Heart right ventricle (tissue), 16 donors: ENCODE results near the gene CLTB. TPM values are rescaled to one million over a fixed set of nuclear protein-coding genes. Genes with fewer than 3 reads are reported as not detected.
A peak's percentile ranks its signal among the peaks of the same experiment; 100 is the strongest.

ENCODE experiments used
- ATAC-seq, 8 donors: fragments of 200-7000 bp; cut with Tn5 transposase; one replicate each; pipeline ENCODE4 v1.9.1; 2020; ENCODE audit warnings: mild to moderate bottlenecking in 8 of 8, moderate library complexity in 8 of 8, moderate number of reproducible peaks in 1 of 8
- DNase-seq, 2 donors: peaks; one replicate each; pipeline ENCODE4 v3.0.0-alpha.2; 2020
- H3K27ac ChIP-seq, 10 donors: fragments of 200-600 bp; sonication (generic) in 2 of 10; one replicate each; pipeline versions ENCODE4 v1.5.0 to v1.8.0; 2020 to 2022; ENCODE audit warnings: mild to moderate bottlenecking in 3 of 10
- H3K27me3 ChIP-seq, 7 donors: fragments of 200-600 bp; one replicate each; pipeline ENCODE4 v1.8.0; 2021 to 2022; ENCODE audit warnings: mild to moderate bottlenecking in 2 of 7
- H3K36me3 ChIP-seq, 9 donors: fragments of 200-600 bp; sonication (generic) in 1 of 9; one replicate each; pipeline versions ENCODE4 v1.5.0 to v1.8.0; 2020 to 2022; ENCODE audit warnings: mild to moderate bottlenecking in 2 of 9
- H3K4me1 ChIP-seq, 9 donors: fragments of 200-600 bp; sonication (generic) in 1 of 9; one replicate each; pipeline versions ENCODE4 v1.5.0 to v1.8.0; 2020 to 2022; ENCODE audit warnings: mild to moderate bottlenecking in 4 of 9
- H3K4me3 ChIP-seq, 10 donors: fragments of 200-600 bp; sonication (generic) in 2 of 10; one replicate each; pipeline versions ENCODE4 v1.5.0 to v1.8.0; 2020 to 2022; ENCODE audit warnings: mild to moderate bottlenecking in 7 of 10, moderate library complexity in 2 of 10
- H3K9me3 ChIP-seq, 11 donors: fragments of 200-600 bp in 10 of 11; sonication (generic) in 2 of 11; one replicate each; pipeline versions ENCODE4 v1.5.0 to v1.8.0; 2013 to 2022; ENCODE audit warnings: mild to moderate bottlenecking in 2 of 11, control low read depth in 1 of 11, moderate library complexity in 1 of 11
- CTCF ChIP-seq, 9 donors: fragments of 200-600 bp; sonication (generic) in 2 of 9; IDR thresholded peaks; one replicate each; pipeline versions ENCODE4 v1.5.0 to v1.8.0; 2021 to 2022; ENCODE audit warnings: antibody characterized with exemption in 9 of 9, mild to moderate bottlenecking in 5 of 9, moderate library complexity in 1 of 9
- WGBS, 2 donors: extraction: QIAGEN DNeasy Blood & Tissue Kit; methylation state at CpG; one replicate each; pipeline ENCODE4 v1.1.7; 2013; ENCODE audit warnings: inconsistent platforms in 1 of 2; 5-methylcytosine and 5-hydroxymethylcytosine counted together
- intact Hi-C, 10 donors: fragments of 100-400 bp; cut with DNase I; formaldehyde crosslinking; loops; one replicate each; pipeline versions ENCODE4 v1.11.1 to v1.14.2; 2022
- polyA plus RNA-seq, 2 donors: library from polyadenylated mRNA; stranded (reverse); fragments of 200-250 nt; gene quantifications; one replicate each; pipeline ENCODE4 v1.2.3, GENCODE V29; 2013
- total RNA-seq, 10 donors: library from RNA; stranded (reverse); fragmentation: NEBNext Ultra II Directional in 3 of 10; extraction: Animal tissue kit (Norgen Biotek cat#: 25700) in 3 of 10; gene quantifications; one replicate each; pipeline versions ENCODE4 v1.2.1 to v1.2.4, GENCODE V29; 2021 to 2023
- donor health status: Arrhythmogenic right ventricular cardiomyopathy.
- donor health status: ischemic (EF 13 %, LVEDD 7.1; RV severe dilation, severe dysfunction).
- donor health status: healthy with polysubstance abuse.
- donor health status: DM: no; HTN: yes; CAD: no.
- donor health status: DM: no; HTN: no; CAD: no.
- donor health status: ischemic (EF 25% LVEDD 6.9; RV normal size, moderate dysfunction).
- donor health status: ischemic (EF 25% LVEDD 5.7; RV mildly dilated, moderate dysfunction).
- donor health status: healthy.
- donor health status: DM: yes; HTN: yes; CAD: no.
- donor health status: Ischemic cardiomyopathy.
- donor health status: ischemic (EF 35%, LVEDD 5.7; RV mildly dilated, moderate dysfunction).
- donor health status: nonischemic (EF 11% LVEDD 7.7; RV severe dilation, severe dysfunction).
- donor health status: DM: yes; HTN: yes; CAD: no.
- donor health status: PGD.
- donor health status: ischemic (EF 29% LVEDD 5.4; RV normal size, mild dysfunction).
- donor health status: nonischemic (EF 23%, LVEDD 6.1; RV moderate dilation, normal function).

CLTB gene
- total and polyA plus RNA-seq, 12 donors = 192 to 569 (median 229) TPM

- Histone ChIP-seq H3K27ac (peak within 1 kb of the TSS; percentile 32 to 90 (median 82)), H3K36me3 (peaks cover 0 to 32% (median 0%) of the 10 kb centered on the region in 9 donors), H3K27me3 (peaks cover 0 to 21% (median 0%) of the 10 kb centered on the region in 7 donors), H3K4me1 (peaks cover 0 to 37% (median 23%) of the 10 kb centered on the region in 9 donors), H3K9me3 (no peaks in the 10 kb centered on the region), H3K4me3 (peak within 1 kb of the TSS; percentile 40 to 96 (median 82))
- ATAC-seq (peak in 7 of 8 donors; percentile 10 to 61 (median 36)), DNase-seq (peak; percentile 41 to 59)
- 0 to 1% methylated on average over 77 to 108 of the region's 108 CpGs for WGBS, 2 donors
- intact Hi-C loops = no loop called here
- no peak for TF ChIP-seq CTCF (IDR thresholded peaks at IDR 0.05)
These were observed 50.7 kb downstream of the CLTB start, which contains the start of gene ARL10 for GRCh38 chr5:176365351-176366231. Gene ARL10, plus strand, starts transcription at chr5:176365487. Its CDS starts 77 bp downstream, at chr5:176365564.

- H3K27me3 ChIP-seq = peaks cover 0 to 21% (median 0%) of the 10 kb centered on the region in 7 donors
- WGBS, 2 donors = 27 to 30% methylated on average over 27 to 28 of the region's 28 CpGs
- H3K4me1 ChIP-seq = peaks cover 0 to 37% (median 23%) of the 10 kb centered on the region in 9 donors
- peak overlapping the region; percentile 40 to 96 (median 82) for H3K4me3 ChIP-seq
- H3K36me3 ChIP-seq = peaks cover 0 to 26% (median 0%) of the 10 kb centered on the region in 9 donors
- ATAC-seq (no peak), DNase-seq (no peak)
- intact Hi-C loops = loop anchor here in 2 of 10 donors (5.0 kb wide), 3 partner anchors 37 to 82 kb away; partner anchors contain the start of genes CLTB (in 1 of the 2) and FAF2 (in 1 of the 2)
- no peaks in the 10 kb centered on the region for H3K9me3 ChIP-seq
- TF ChIP-seq CTCF (IDR thresholded peaks at IDR 0.05) = no peak
- H3K27ac ChIP-seq = peak overlapping the region; percentile 32 to 90 (median 82)
These were observed 51.5 kb downstream of the CLTB start for GRCh38 chr5:176364765-176365350.

DNA sequence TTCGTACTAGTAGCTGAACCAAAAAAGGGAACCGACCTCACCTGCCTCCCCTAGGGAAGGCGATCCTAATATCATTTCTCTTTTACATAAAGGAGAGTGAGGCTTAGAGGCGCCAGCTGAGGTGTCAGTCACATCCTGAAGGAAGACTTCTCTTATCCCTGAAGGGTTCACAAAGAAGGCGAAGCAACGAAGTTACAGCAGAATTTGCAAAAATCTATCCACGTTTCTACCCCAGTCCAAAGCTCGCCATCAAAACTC lies 54.2 kb downstream of the CLTB start:
- Histone ChIP-seq H3K36me3 (peaks cover 0 to 27% (median 3%) of the 10 kb centered on the region in 9 donors), H3K4me3 (peak overlapping the region; percentile 58 to 100 (median 95)), H3K9me3 (no peaks in the 10 kb centered on the region), H3K4me1 (peaks cover 0 to 39% (median 28%) of the 10 kb centered on the region in 9 donors), H3K27me3 (peaks cover 0 to 21% (median 0%) of the 10 kb centered on the region in 7 donors), H3K27ac (peak overlapping the region in 9 of 10 donors; percentile 60 to 94 (median 86))
- DNase-seq = no peak
- intact Hi-C loops = loop anchor here in 2 of 10 donors (5.0 kb wide), 3 partner anchors 40 to 85 kb away; partner anchors contain the start of genes CLTB (in 1 of the 2) and FAF2 (in 1 of the 2)
- 73 to 74% methylated on average over 8 of the region's 8 CpGs for WGBS, 2 donors
- no peak for TF ChIP-seq CTCF (IDR thresholded peaks at IDR 0.05)
- ATAC-seq = no peak
